Mucosa of stomach (tissue), 1 donor: ENCODE measurements around the gene CNKSR3.

Experiments
- H3K27me3 ChIP-seq: one replicate; pipeline ENCODE4 v1.7.0; 2013; ENCODE audit warnings: mild to moderate bottlenecking, low read length; ENCODE audit not compliant: control insufficient read depth, insufficient read depth
- H3K36me3 ChIP-seq: one replicate; pipeline ENCODE4 v1.7.0; 2013; ENCODE audit warnings: low read length; ENCODE audit not compliant: control insufficient read depth, insufficient read depth
- H3K4me1 ChIP-seq: one replicate; pipeline ENCODE4 v1.7.0; 2013; ENCODE audit warnings: mild to moderate bottlenecking, low read length; ENCODE audit not compliant: control insufficient read depth, insufficient read depth
- H3K4me3 ChIP-seq: one replicate; pipeline ENCODE4 v1.7.0; 2013; ENCODE audit warnings: low read length
- H3K9ac ChIP-seq: one replicate; pipeline ENCODE4 v1.7.0; 2013; ENCODE audit warnings: mild to moderate bottlenecking, low read length, moderate library complexity
- H3K9me3 ChIP-seq: one replicate; pipeline ENCODE4 v1.7.0; 2013; ENCODE audit warnings: mild to moderate bottlenecking, low read length, moderate library complexity; ENCODE audit not compliant: control insufficient read depth
- donor health status: Pancreatic carcinoma.

The CNKSR3 gene

DNA sequence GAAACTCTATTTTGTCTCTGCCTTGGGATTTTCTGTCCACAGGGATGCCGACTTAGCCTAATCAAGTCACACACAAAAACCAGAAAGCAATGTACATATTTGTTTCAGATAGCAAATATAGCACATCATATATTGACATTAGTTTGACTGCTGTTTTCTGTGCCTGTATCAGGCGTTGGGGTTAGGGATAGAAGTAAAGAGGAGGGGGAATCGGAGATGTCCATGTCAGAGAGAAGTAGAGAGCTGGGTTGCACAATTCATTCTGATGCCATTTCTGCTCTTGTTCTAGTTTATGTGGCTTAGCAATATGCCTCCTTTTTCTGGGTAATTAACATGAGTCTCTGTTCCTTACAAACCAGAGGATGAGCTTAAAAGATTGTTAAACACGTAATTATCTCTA lies 139.2 kb downstream of the CNKSR3 start:
- no peaks in the 10 kb centered on the region for H3K9me3 ChIP-seq
- no peak overlapping the region for H3K9ac ChIP-seq
- no peaks in the 10 kb centered on the region for H3K27me3 ChIP-seq
- no peak overlapping the region for H3K4me3 ChIP-seq
- no peaks in the 10 kb centered on the region for H3K36me3 ChIP-seq
- H3K4me1 ChIP-seq = peaks cover 6% of the 10 kb centered on the region

- Histone ChIP-seq H3K9ac (no peak overlapping the region), H3K9me3 (no peaks in the 10 kb centered on the region), H3K4me3 (no peak overlapping the region), H3K36me3 (no peaks in the 10 kb centered on the region), H3K4me1 (peaks cover 6% of the 10 kb centered on the region), H3K27me3 (no peaks in the 10 kb centered on the region)
Observed at GRCh38 chr6:154370545-154370944, 139.9 kb downstream of the CNKSR3 start.

DNA sequence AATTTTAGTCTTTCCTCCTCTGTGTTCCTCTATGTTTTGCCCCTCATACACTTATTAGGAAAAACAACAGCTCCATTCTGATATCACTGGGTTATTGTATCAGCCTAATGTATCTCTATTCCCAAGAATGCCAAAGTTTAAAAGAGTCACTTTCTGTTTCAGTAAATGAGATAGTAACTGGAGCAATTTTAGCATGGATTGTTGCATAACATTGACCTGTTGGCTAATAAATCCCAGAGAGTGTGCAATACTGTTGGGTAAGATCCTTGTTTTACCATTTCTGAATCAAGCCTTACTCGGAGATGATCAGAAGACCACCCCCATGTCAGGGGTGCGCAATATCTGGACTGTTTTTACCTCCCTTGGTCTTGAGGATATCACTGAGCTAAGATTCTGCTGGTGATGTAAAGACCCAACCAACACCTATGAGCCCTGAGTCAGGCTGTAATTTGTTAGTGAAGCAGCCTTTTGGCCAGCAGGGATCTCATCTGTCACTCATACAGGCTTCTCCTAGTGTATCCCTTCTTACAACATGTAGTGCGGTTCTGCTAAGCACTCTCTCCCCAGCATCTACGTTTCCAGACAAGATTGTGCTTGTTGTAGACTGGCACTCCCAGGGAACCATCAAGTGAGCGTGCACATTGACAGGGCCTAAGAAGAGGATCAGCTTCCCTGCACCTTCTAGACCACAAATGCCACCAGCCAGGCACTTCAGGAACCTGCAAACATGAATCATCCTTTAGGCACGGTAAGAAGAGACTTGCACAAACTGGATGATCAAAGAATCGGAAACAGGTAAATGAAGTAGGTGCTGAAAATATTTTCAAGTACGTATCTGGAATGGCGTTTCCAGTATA lies 142.4 kb downstream of the CNKSR3 start:
- Histone ChIP-seq H3K4me1 (peaks cover 6% of the 10 kb centered on the region), H3K4me3 (no peak overlapping the region)

DNA sequence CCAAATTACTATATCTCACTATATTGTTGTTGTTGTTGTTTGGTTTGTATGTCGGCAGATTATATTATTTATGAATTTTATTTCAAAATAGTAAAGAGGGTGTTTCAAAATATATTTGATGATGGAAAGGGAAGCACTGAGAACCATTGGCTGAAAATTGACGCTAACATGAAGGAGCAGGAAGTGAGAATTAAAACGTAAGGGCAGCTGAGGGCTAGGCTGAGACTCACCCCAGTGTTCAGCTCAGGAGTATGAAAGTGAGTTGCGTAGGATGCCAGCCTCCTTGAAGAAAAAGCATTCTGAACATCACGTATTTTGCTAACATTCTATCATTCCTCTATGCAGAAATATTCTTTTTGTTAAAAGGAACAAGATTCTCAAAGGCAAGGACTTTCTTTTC lies 143.1 kb downstream of the CNKSR3 start:
- Histone ChIP-seq H3K4me3 (no peak overlapping the region), H3K4me1 (peaks cover 6% of the 10 kb centered on the region), H3K9me3 (no peaks in the 10 kb centered on the region), H3K27me3 (no peaks in the 10 kb centered on the region), H3K36me3 (no peaks in the 10 kb centered on the region), H3K9ac (no peak overlapping the region)

More for the DNA sequence above, 142.4 kb downstream of the CNKSR3 start:
- no peaks in the 10 kb centered on the region for H3K36me3 ChIP-seq
- no peak overlapping the region for H3K9ac ChIP-seq
- no peaks in the 10 kb centered on the region for H3K9me3 ChIP-seq
- no peaks in the 10 kb centered on the region for H3K27me3 ChIP-seq

- H3K36me3 ChIP-seq = no peaks in the 10 kb centered on the region
- no peak overlapping the region for H3K9ac ChIP-seq
- H3K4me3 ChIP-seq = no peak overlapping the region
- H3K4me1 ChIP-seq = no peaks in the 10 kb centered on the region
- no peaks in the 10 kb centered on the region for H3K9me3 ChIP-seq
- H3K27me3 ChIP-seq = no peaks in the 10 kb centered on the region
Observed at GRCh38 chr6:154363821-154364220, 146.7 kb downstream of the CNKSR3 start.

- Histone ChIP-seq H3K9me3 (no peaks in the 10 kb centered on the region), H3K4me1 (no peaks in the 10 kb centered on the region), H3K36me3 (no peaks in the 10 kb centered on the region), H3K4me3 (no peak overlapping the region), H3K27me3 (no peaks in the 10 kb centered on the region), H3K9ac (no peak overlapping the region)
Observed at GRCh38 chr6:154361476-154361875, 149.0 kb downstream of the CNKSR3 start.

- Histone ChIP-seq H3K4me3 (no peak overlapping the region), H3K36me3 (no peaks in the 10 kb centered on the region), H3K27me3 (no peaks in the 10 kb centered on the region)
Observed at GRCh38 chr6:154360476-154360875, 150.0 kb downstream of the CNKSR3 start.

DNA sequence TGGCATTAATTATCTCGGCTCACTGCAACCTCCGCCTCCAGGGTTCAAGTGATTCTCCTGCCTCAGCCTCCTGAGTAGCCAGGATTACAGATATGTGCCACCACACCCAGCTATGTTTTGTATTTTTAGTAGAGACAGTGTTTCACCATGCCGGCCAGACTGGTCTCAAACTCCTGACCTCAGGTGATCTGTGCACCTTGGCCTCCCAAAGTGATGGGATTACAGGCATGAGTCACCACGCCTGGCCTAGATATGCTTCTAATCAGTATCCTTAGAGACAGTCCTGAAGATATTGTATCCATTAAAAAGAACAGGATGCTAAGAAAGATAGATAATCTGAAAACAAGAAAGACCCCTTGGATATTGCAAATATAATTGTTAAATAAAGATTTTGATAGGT lies 150.8 kb downstream of the CNKSR3 start:
- Histone ChIP-seq H3K9ac (no peak overlapping the region), H3K4me3 (no peak overlapping the region), H3K27me3 (no peaks in the 10 kb centered on the region), H3K9me3 (no peaks in the 10 kb centered on the region), H3K36me3 (no peaks in the 10 kb centered on the region), H3K4me1 (no peaks in the 10 kb centered on the region)

More at GRCh38 chr6:154360476-154360875, 150.0 kb downstream of the CNKSR3 start:
- Histone ChIP-seq H3K9me3 (no peaks in the 10 kb centered on the region), H3K4me1 (no peaks in the 10 kb centered on the region), H3K9ac (no peak overlapping the region)

GRCh38 chr6:154359161-154359574 lies 151.3 kb downstream of the CNKSR3 start:
- H3K27me3 ChIP-seq = no peaks in the 10 kb centered on the region
- H3K4me1 ChIP-seq = no peaks in the 10 kb centered on the region
- H3K9me3 ChIP-seq = no peaks in the 10 kb centered on the region
- H3K36me3 ChIP-seq = no peaks in the 10 kb centered on the region
- H3K9ac ChIP-seq = no peak overlapping the region
- H3K4me3 ChIP-seq = no peak overlapping the region

DNA sequence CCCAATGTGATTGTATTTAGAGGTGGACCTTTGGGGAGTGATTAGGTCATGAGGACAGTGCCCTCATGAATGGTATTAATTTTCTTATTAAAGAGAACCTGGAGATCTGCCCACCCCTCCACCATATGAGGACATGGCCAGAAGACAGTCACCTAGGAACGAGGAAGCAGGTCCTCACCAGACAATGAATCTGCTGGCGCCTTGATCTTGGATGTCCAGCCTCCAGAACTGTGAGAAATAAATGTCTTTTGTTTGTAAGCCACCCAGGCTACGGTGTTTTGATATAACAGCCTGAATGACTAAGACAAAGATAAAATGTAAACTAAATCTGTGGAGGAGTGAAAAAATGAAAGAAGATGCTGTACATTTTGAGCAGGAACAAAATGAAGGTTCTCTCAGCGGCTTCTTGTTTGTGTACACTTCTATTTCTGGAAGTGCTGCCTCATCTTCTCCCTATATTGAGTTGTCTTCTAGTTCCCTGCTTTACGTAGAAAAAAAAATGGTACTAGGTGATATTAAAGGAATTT lies 152.4 kb downstream of the CNKSR3 start:
- Histone ChIP-seq H3K4me3 (no peak overlapping the region), H3K4me1 (no peaks in the 10 kb centered on the region), H3K9me3 (no peaks in the 10 kb centered on the region), H3K9ac (no peak overlapping the region), H3K27me3 (no peaks in the 10 kb centered on the region), H3K36me3 (no peaks in the 10 kb centered on the region)

DNA sequence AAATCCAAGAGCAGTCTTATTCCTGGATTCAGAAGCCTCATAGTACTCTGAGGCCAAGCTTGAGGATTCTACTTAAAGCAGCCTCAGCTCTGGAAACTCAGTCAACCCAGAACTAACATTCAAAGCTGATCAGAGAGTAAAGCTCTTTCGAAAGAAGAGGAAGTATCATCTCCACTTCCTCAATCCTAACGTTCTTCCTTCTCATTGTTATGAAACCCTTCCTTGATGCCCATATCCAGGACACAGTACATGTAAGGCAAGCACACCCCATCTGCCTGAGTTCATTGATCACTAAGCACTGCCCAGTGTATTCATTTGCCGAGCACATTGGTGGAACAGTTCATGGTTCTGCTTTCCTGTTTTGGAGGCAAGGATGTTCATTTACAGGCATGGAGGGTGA lies 153.8 kb downstream of the CNKSR3 start, which contains the start of gene IPCEF1:
TSS of gene IPCEF1 (minus strand) at position 114 of the 400 bp plus-strand sequence. CDS start 90,856 bp downstream, outside the sequence.
- Histone ChIP-seq H3K9ac (no peak within 1 kb of the TSS), H3K4me3 (no peak within 1 kb of the TSS), H3K4me1 (no peaks in the 10 kb centered on the region), H3K36me3 (no peaks in the 10 kb centered on the region), H3K27me3 (no peaks in the 10 kb centered on the region), H3K9me3 (no peaks in the 10 kb centered on the region)

- no peak overlapping the region for H3K9ac ChIP-seq
- H3K9me3 ChIP-seq = no peaks in the 10 kb centered on the region
- no peaks in the 10 kb centered on the region for H3K27me3 ChIP-seq
- H3K4me3 ChIP-seq = no peak overlapping the region
- no peaks in the 10 kb centered on the region for H3K4me1 ChIP-seq
- H3K36me3 ChIP-seq = no peaks in the 10 kb centered on the region
Observed at GRCh38 chr6:154356113-154356512, 154.4 kb downstream of the CNKSR3 start.
